GM12878 (cell line): ENCODE data around the gene PRDM16. TPM values are rescaled to one million over a fixed set of nuclear protein-coding genes. Genes with fewer than 3 reads are reported as not detected.

Source experiments
- ATAC-seq: fragments of 200-7000 bp; cut with Tn5 transposase; 3 replicates; pipeline ENCODE4 v1.9.1; 2020; ENCODE audit warnings: mild to moderate bottlenecking, moderate library complexity
- BruUV-seq: library from RNA; stranded (reverse); fragments of 400-500 nt; replicated peaks from 2 replicates; lab custom pipeline; 2021; lab: Mats Ljungman, UMichigan
- CTCF ChIA-PET: fragments of 300-600 bp; sonication (Branson Sonifier 250); formaldehyde crosslinking; extraction: SDS; loops from one replicate; lab custom pipeline; 2021; ENCODE audit warnings: inconsistent platforms; lab: Yijun Ruan, JAX
- POLR2A ChIA-PET: fragments of 350-600 bp; formaldehyde crosslinking; extraction: SDS; loops from one replicate; lab custom pipeline; 2021; ENCODE audit warnings: inconsistent platforms; lab: Charles Lee
- RAD21 ChIA-PET: fragments of 300-600 bp; sonication (Branson Sonifier 250); formaldehyde crosslinking; loops from one replicate; lab custom pipeline; 2023; ENCODE audit warnings: antibody characterized with exemption; ENCODE audit not compliant: unreplicated experiment; lab: Charles Lee
- SMC1A ChIA-PET: fragments of 300-600 bp; sonication (Branson Sonifier 250); formaldehyde crosslinking; loops from one replicate; lab custom pipeline; 2023; ENCODE audit not compliant: unreplicated experiment, uncharacterized antibody; lab: Charles Lee
- DNase-seq: peaks from one replicate; pipeline ENCODE4 v3.0.0-alpha.2; 2011; ENCODE audit warnings: low read depth, low spot score
- FAIRE-seq: peaks from 3 replicates; lab custom pipeline; 2011; peaks lifted over from hg19 to GRCh38; lab: Jason Lieb, UNC
- H2AFZ ChIP-seq: 2 replicates; pipeline ENCODE4 v1.6.0; 2011; ENCODE audit warnings: low read depth, low read length, control low read depth; ENCODE audit not compliant: control insufficient read depth
- H3K27ac ChIP-seq: 2 replicates; pipeline ENCODE4 v1.5.1; 2011; ENCODE audit warnings: control low read depth; ENCODE audit not compliant: control insufficient read depth, insufficient read depth
- H3K27me3 ChIP-seq, 2 experiments: replicated peaks in 1 of 2; 2 replicates each; pipeline versions ENCODE4 v1.6.0 to v1.6.1; 2011; ENCODE audit warnings: low read length in 1 of 2; ENCODE audit not compliant: control insufficient read depth in 2 of 2, insufficient read depth in 2 of 2
- H3K36me3 ChIP-seq, 2 experiments: 2 replicates each; pipeline ENCODE4 v1.5.1; 2011; ENCODE audit warnings: low read length in 1 of 2; ENCODE audit not compliant: control insufficient read depth in 2 of 2, insufficient read depth in 2 of 2
- H3K4me1 ChIP-seq: 2 replicates; pipeline ENCODE4 v1.6.1; 2011; ENCODE audit warnings: mild to moderate bottlenecking, low read length, moderate library complexity, mixed read lengths; ENCODE audit not compliant: control insufficient read depth, insufficient read depth
- H3K4me2 ChIP-seq: 2 replicates; pipeline ENCODE4 v1.6.0; 2011; ENCODE audit warnings: control low read depth; ENCODE audit not compliant: control insufficient read depth, insufficient read depth
- H3K4me3 ChIP-seq: fragments of 200-600 bp; sonication (generic); 2 replicates; pipeline ENCODE4 v1.5.1; 2016
- H3K79me2 ChIP-seq: 2 replicates; pipeline ENCODE4 v1.6.0; 2011; ENCODE audit warnings: low read length; ENCODE audit not compliant: control insufficient read depth, insufficient read depth
- H3K9ac ChIP-seq: 2 replicates; pipeline ENCODE4 v1.8.0; 2011; ENCODE audit warnings: low read length, control low read depth, mixed read lengths; ENCODE audit not compliant: control insufficient read depth, insufficient read depth
- H3K9me3 ChIP-seq: replicated peaks from 3 replicates; pipeline ENCODE4 v1.5.1; 2011; ENCODE audit warnings: mild to moderate bottlenecking, low read length; ENCODE audit not compliant: control insufficient read depth, insufficient read depth
- H4K20me1 ChIP-seq: 2 replicates; pipeline ENCODE4 v1.6.0; 2011; ENCODE audit not compliant: control insufficient read depth, insufficient read depth
- BCL11A ChIP-seq: IDR thresholded peaks from 2 replicates; pipeline ENCODE4 v1.6.1; 2011; ENCODE audit warnings: low read depth, low read length
- CBX5 ChIP-seq: sonication (generic); IDR thresholded peaks from 2 replicates; pipeline ENCODE4 v1.6.1; 2016; ENCODE audit warnings: low read depth, moderate library complexity, mild to moderate bottlenecking, inconsistent platforms
- CHD1 ChIP-seq: IDR thresholded peaks from 2 replicates; pipeline ENCODE4 v1.6.1; 2012; ENCODE audit warnings: low read depth, low read length, improper control_type of control experiment
- ELK1 ChIP-seq: IDR thresholded peaks from 2 replicates; pipeline ENCODE4 v1.6.1; 2012; ENCODE audit warnings: low read depth, low read length, improper control_type of control experiment
- IKZF2 ChIP-seq, 2 experiments: fragments of 450-650 bp; IDR thresholded peaks; 2 replicates each; pipeline ENCODE4 v1.6.1; 2017; ENCODE audit warnings: mild to moderate bottlenecking in 2 of 2, moderate library complexity in 2 of 2
- JUNB ChIP-seq: IDR thresholded peaks from 2 replicates; pipeline ENCODE4 v1.6.1; 2016; ENCODE audit warnings: antibody characterized with exemption, mild to moderate bottlenecking
- KAT2A ChIP-seq: conservative IDR thresholded peaks from 2 replicates; pipeline ENCODE4 v1.6.1; 2011; ENCODE audit warnings: low read depth, low read length; ENCODE audit not compliant: control insufficient read depth
- NRF1 ChIP-seq: conservative IDR thresholded peaks from 2 replicates; pipeline ENCODE4 v1.6.1; 2011; ENCODE audit warnings: mild to moderate bottlenecking, low read depth, low read length, improper control_type of control experiment
- PAX5 ChIP-seq: IDR thresholded peaks from 2 replicates; pipeline ENCODE4 v1.6.1; 2011; ENCODE audit warnings: low read depth, low read length, borderline replicate concordance
- PML ChIP-seq: IDR thresholded peaks from 2 replicates; pipeline ENCODE4 v1.6.1; 2012; ENCODE audit warnings: low read length, inconsistent platforms
- PRDM15 ChIP-seq: fragments of 450-650 bp; formaldehyde crosslinking; IDR thresholded peaks from 2 replicates; pipeline ENCODE4 v1.4.0; 2020; ENCODE audit warnings: mild to moderate bottlenecking, moderate library complexity
- SIN3A ChIP-seq: IDR thresholded peaks from 2 replicates; pipeline ENCODE4 v1.6.1; 2012; ENCODE audit warnings: low read depth, low read length, improper control_type of control experiment
- STAT1 ChIP-seq: fragments of 450-650 bp; conservative IDR thresholded peaks from 2 replicates; pipeline ENCODE4 v1.6.1; 2014; ENCODE audit warnings: antibody characterized with exemption, mild to moderate bottlenecking
- TBL1XR1 ChIP-seq: IDR thresholded peaks from 2 replicates; pipeline ENCODE4 v1.6.1; 2012; ENCODE audit warnings: low read depth, low read length, improper control_type of control experiment
- USF1 ChIP-seq: IDR thresholded peaks from 2 replicates; pipeline ENCODE4 v1.6.1; 2011; ENCODE audit warnings: borderline replicate concordance, low read depth, mild to moderate bottlenecking, moderate library complexity, mixed read lengths, low read length; ENCODE audit not compliant: insufficient read depth; ENCODE audit errors: extremely low read length
- ZNF622 ChIP-seq: fragments of 450-650 bp; IDR thresholded peaks from 2 replicates; pipeline ENCODE4 v1.6.1; 2017; ENCODE audit warnings: mild to moderate bottlenecking, inconsistent platforms
- WGBS: methylation state at CpG from one replicate; pipeline ENCODE4 v1.1.6; 2016; ENCODE audit warnings: low lambda C conversion rate; ENCODE audit not compliant: insufficient replicate concordance, insufficient coverage; ENCODE audit errors: missing lambda C conversion rate; 5-methylcytosine and 5-hydroxymethylcytosine counted together
- in situ Hi-C: fragments of 300-500 bp; cut with MboI; formaldehyde crosslinking; loops from 9 replicates; pipeline ENCODE4 v1.14.3; 2018; ENCODE audit warnings: mixed read lengths
- intact Hi-C: fragments of 100-400 bp; cut with micrococcal nuclease; formaldehyde crosslinking; loops from one replicate; pipeline ENCODE4 v1.14.2; 2022; ENCODE audit not compliant: unreplicated experiment
- polyA plus RNA-seq, 11 experiments: library from polyadenylated mRNA; depleted of rRNA in 4 of 11; unstranded in 6 of 11; stranded (reverse) in 5 of 11; fragments of >200 nt; fragmentation: Nextera tagmentation in 4 of 11; fragmentation: Illumina TruSeq in 1 of 11; extraction: Ambion mirVana in 4 of 11; extraction: Trizol in 1 of 11; gene quantifications; 1 replicate in 1 of 11; 2 replicates in 10 of 11; pipeline versions ENCODE4 v1.2.1 to v1.2.3, GENCODE V29; 2011 to 2016; ENCODE audit warnings: inconsistent platforms in 2 of 11, missing spikeins in 2 of 11, low read depth in 1 of 11
- total RNA-seq, 4 experiments: library from RNA; depleted of rRNA in 3 of 4; stranded (reverse); fragments of >200 nt in 3 of 4; fragmentation: Illumina TruSeq in 1 of 4; extraction: Trizol in 1 of 4; gene quantifications; 2 replicates each; pipeline versions ENCODE4 v1.2.1 to v1.2.3, GENCODE V29; 2013 to 2021

Gene PRDM16
- total and polyA plus RNA-seq, 10 of the 15 experiments (the other 5 are each of a cell fraction or from before 2014, with no cell fraction given) = 0.03 TPM; not detected in 9

GRCh38 chr1:3382326-3383057, 313.5 kb downstream of the PRDM16 start (continued):
- no peak for TF ChIP-seq PRDM15

GRCh38 chr1:3383679-3384078, 314.7 kb downstream of the PRDM16 start:
- Histone ChIP-seq H2AFZ (no peak overlapping the region), H3K4me3 (no peak overlapping the region), H3K79me2 (no peaks in the 10 kb centered on the region), H3K9ac (no peak overlapping the region), H4K20me1 (no peaks in the 10 kb centered on the region), H3K27me3 (no peaks in the 10 kb centered on the region; a peak in 1 of 4 replicates), H3K4me2 (no peak overlapping the region), H3K4me1 (no peaks in the 10 kb centered on the region), H3K36me3 (no peaks in the 10 kb centered on the region), H3K9me3 (no peaks in the 10 kb centered on the region), H3K27ac (no peak overlapping the region)
- CTCF ChIA-PET = no interaction called here
- no TSS peak for BruUV-seq
- FAIRE-seq (no peak), DNase-seq (no peak), ATAC-seq (no peak)
- POLR2A ChIA-PET = no interaction called here
- TF ChIP-seq USF1 (no peak), KAT2A (no peak), SIN3A (no peak), CBX5 (no peak), JUNB (no peak), PML (no peak), BCL11A (no peak), IKZF2 (IDR thresholded peaks at IDR 0.05) (no peak), TBL1XR1 (no peak), STAT1 (no peak), ELK1 (no peak), ZNF622 (no peak), NRF1 (no peak), PAX5 (no peak), CHD1 (no peak)
- intact Hi-C loops = no loop called here
- RAD21 ChIA-PET = no interaction called here
- SMC1A ChIA-PET = no interaction called here
- WGBS = 12% methylated on average over 5 of the region's 5 CpGs
- in situ Hi-C loops = no loop called here
